Loucy (cell line): ENCODE measurements around the gene GPHN.

Experiments used
- H2AFZ ChIP-seq: fragments of 200-600 bp; sonication (generic); 2 replicates; pipeline ENCODE4 v1.6.0; 2016; ENCODE audit warnings: antibody characterized with exemption, mild to moderate bottlenecking, low read length, moderate library complexity
- H3F3A ChIP-seq: fragments of 200-600 bp; 2 replicates; pipeline ENCODE4 v1.6.0; 2016; ENCODE audit warnings: antibody characterized with exemption, low read depth, mild to moderate bottlenecking
- H3K27me3 ChIP-seq: fragments of 200-600 bp; sonication (generic); 2 replicates; pipeline ENCODE4 v1.6.1; 2014; ENCODE audit warnings: low read length, mild to moderate bottlenecking; ENCODE audit not compliant: insufficient read depth, poor library complexity, severe bottlenecking
- H3K36me3 ChIP-seq: fragments of 200-600 bp; sonication (generic); 2 replicates; pipeline ENCODE4 v1.6.1; 2016; ENCODE audit warnings: low read length; ENCODE audit not compliant: insufficient read depth
- H3K4me1 ChIP-seq: fragments of 200-600 bp; sonication (generic); 2 replicates; pipeline ENCODE4 v1.5.1; 2014; ENCODE audit warnings: low read length, mild to moderate bottlenecking; ENCODE audit not compliant: insufficient read depth, poor library complexity, severe bottlenecking
- H3K4me2 ChIP-seq: fragments of 200-600 bp; sonication (generic); 2 replicates; pipeline ENCODE4 v1.6.0; 2014; ENCODE audit warnings: antibody characterized with exemption, low read length, low read depth, mild to moderate bottlenecking; ENCODE audit not compliant: poor library complexity, severe bottlenecking
- H3K4me3 ChIP-seq: fragments of 200-600 bp; sonication (generic); 2 replicates; pipeline ENCODE4 v1.5.1; 2014; ENCODE audit warnings: low read length, mild to moderate bottlenecking, mixed read lengths; ENCODE audit not compliant: poor library complexity, severe bottlenecking
- H3K79me2 ChIP-seq: fragments of 200-600 bp; sonication (generic); 2 replicates; pipeline ENCODE4 v1.6.1; 2014; ENCODE audit warnings: low read length; ENCODE audit not compliant: insufficient read depth
- H3K9ac ChIP-seq: fragments of 200-600 bp; sonication (generic); 2 replicates; pipeline ENCODE4 v1.6.0; 2014; ENCODE audit warnings: mild to moderate bottlenecking, low read depth, low read length, moderate library complexity; ENCODE audit not compliant: poor library complexity, severe bottlenecking
- H3K9me2 ChIP-seq: fragments of 200-600 bp; sonication (generic); replicated peaks from 2 replicates; pipeline ENCODE4 v1.6.1; 2016; ENCODE audit warnings: low read depth, low read length, mixed read lengths
- H3K9me3 ChIP-seq: fragments of 200-600 bp; sonication (generic); 2 replicates; pipeline ENCODE4 v1.6.1; 2014; ENCODE audit warnings: mild to moderate bottlenecking, antibody characterized with exemption, low read length, low read depth; ENCODE audit not compliant: insufficient read depth
- H4K20me1 ChIP-seq: fragments of 200-600 bp; sonication (generic); 2 replicates; pipeline ENCODE4 v1.6.0; 2014; ENCODE audit warnings: antibody characterized with exemption, low read length, mild to moderate bottlenecking; ENCODE audit not compliant: insufficient read depth, poor library complexity, severe bottlenecking
- EZH2phosphoT487 ChIP-seq: fragments of 200-600 bp; IDR thresholded peaks from 2 replicates; pipeline ENCODE4 v1.6.1; 2018; ENCODE audit warnings: antibody characterized with exemption, mild to moderate bottlenecking, moderate library complexity, borderline replicate concordance
- TF ChIP-seq, protein P1 (sequence below): fragments of 200-600 bp; sonication (generic); conservative IDR thresholded peaks from 2 replicates; pipeline ENCODE4 v1.5.1; 2014; ENCODE audit warnings: mild to moderate bottlenecking, antibody characterized with exemption, low read length

GPHN gene

DNA sequence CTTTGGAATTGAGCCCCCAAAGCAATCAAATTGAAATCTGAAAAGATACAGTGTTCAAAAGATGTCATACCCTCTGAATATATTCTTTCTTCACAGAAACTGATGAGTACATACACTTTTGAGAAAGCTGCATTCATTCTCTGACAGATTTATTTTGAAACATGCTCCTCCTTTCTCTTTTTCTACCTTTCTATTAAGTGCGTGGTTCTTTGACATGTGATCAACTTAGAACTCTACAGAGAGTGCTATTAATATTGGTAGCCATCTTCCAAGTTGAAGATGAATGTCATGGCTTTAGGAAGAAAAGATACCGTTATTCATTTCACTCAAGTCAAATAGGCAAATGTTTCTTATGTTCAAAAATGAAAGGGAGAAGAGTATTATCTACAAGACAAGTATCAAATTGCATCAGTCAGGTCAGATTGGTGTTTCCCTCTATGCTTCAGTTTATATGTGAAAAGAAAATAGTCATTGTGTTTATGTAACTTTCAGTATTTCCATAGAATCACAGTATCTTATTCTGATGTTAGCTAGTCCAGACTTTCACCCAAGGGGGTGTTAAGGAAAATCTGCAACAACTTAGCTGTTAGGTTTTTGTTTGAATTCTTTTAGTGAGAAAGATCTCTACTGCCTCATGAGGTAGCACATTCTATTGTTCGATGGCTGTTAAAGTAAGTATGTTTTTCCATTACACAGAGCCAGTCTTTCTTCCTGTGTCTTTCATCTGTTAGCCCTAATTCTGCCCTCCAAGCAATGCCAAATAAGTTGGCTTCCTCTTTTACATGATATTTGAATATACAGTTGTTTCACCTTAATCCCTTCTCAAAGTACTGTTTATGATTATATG lies 625.9 kb downstream of the GPHN start:
- Histone ChIP-seq H2AFZ (0 out of 2 replicates have a peak overlapping the region, but pooled peaks have one; percentile 4), H3K4me3 (no peak overlapping the region), H3K36me3 (no peaks in the 10 kb centered on the region), H3K9ac (no peak overlapping the region), H3K27me3 (no peaks in the 10 kb centered on the region), H3K9me2 (no peaks in the 10 kb centered on the region), H3K4me2 (peak overlapping the region; percentile 4), H3K4me1 (peaks cover 9% of the 10 kb centered on the region), H4K20me1 (no peaks in the 10 kb centered on the region), H3K79me2 (no peaks in the 10 kb centered on the region), H3F3A (no peaks in the 10 kb centered on the region), H3K9me3 (no peaks in the 10 kb centered on the region)
- TF ChIP-seq, protein P1, sequence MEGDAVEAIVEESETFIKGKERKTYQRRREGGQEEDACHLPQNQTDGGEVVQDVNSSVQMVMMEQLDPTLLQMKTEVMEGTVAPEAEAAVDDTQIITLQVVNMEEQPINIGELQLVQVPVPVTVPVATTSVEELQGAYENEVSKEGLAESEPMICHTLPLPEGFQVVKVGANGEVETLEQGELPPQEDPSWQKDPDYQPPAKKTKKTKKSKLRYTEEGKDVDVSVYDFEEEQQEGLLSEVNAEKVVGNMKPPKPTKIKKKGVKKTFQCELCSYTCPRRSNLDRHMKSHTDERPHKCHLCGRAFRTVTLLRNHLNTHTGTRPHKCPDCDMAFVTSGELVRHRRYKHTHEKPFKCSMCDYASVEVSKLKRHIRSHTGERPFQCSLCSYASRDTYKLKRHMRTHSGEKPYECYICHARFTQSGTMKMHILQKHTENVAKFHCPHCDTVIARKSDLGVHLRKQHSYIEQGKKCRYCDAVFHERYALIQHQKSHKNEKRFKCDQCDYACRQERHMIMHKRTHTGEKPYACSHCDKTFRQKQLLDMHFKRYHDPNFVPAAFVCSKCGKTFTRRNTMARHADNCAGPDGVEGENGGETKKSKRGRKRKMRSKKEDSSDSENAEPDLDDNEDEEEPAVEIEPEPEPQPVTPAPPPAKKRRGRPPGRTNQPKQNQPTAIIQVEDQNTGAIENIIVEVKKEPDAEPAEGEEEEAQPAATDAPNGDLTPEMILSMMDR: peak; percentile 26; the same call in 1 of the 2 replicates
- no peak for TF ChIP-seq EZH2phosphoT487

- Histone ChIP-seq H3K79me2 (no peaks in the 10 kb centered on the region), H3K36me3 (no peaks in the 10 kb centered on the region), H3K9me3 (no peaks in the 10 kb centered on the region), H3K4me1 (peaks cover 9% of the 10 kb centered on the region), H3K9me2 (no peaks in the 10 kb centered on the region), H3F3A (no peaks in the 10 kb centered on the region), H3K27me3 (no peaks in the 10 kb centered on the region), H3K4me2 (no peak overlapping the region), H2AFZ (no peak overlapping the region), H4K20me1 (no peaks in the 10 kb centered on the region), H3K4me3 (no peak overlapping the region), H3K9ac (no peak overlapping the region)
- TF ChIP-seq EZH2phosphoT487: no peak
- TF ChIP-seq, protein P1: peak; percentile 63
These were observed 629.9 kb downstream of the GPHN start for GRCh38 chr14:67137744-67138371.

GRCh38 chr14:67140556-67140955 lies 632.6 kb downstream of the GPHN start:
- no peak overlapping the region for H3K4me2 ChIP-seq
- no peaks in the 10 kb centered on the region for H3K4me1 ChIP-seq
- H2AFZ ChIP-seq: no peak overlapping the region
- TF ChIP-seq EZH2phosphoT487: no peak
- TF ChIP-seq, protein P1: no peak
- no peaks in the 10 kb centered on the region for H3F3A ChIP-seq
- H3K4me3 ChIP-seq: no peak overlapping the region
- H3K9me2 ChIP-seq: no peaks in the 10 kb centered on the region
- no peaks in the 10 kb centered on the region for H3K27me3 ChIP-seq
- no peaks in the 10 kb centered on the region for H4K20me1 ChIP-seq
- no peak overlapping the region for H3K9ac ChIP-seq
- H3K36me3 ChIP-seq: no peaks in the 10 kb centered on the region; the same call in 1 of the 2 replicates
- no peaks in the 10 kb centered on the region for H3K9me3 ChIP-seq
- H3K79me2 ChIP-seq: no peaks in the 10 kb centered on the region
